ENCODE measurements around the gene SLC22A12.

The SLC22A12 gene

DNA sequence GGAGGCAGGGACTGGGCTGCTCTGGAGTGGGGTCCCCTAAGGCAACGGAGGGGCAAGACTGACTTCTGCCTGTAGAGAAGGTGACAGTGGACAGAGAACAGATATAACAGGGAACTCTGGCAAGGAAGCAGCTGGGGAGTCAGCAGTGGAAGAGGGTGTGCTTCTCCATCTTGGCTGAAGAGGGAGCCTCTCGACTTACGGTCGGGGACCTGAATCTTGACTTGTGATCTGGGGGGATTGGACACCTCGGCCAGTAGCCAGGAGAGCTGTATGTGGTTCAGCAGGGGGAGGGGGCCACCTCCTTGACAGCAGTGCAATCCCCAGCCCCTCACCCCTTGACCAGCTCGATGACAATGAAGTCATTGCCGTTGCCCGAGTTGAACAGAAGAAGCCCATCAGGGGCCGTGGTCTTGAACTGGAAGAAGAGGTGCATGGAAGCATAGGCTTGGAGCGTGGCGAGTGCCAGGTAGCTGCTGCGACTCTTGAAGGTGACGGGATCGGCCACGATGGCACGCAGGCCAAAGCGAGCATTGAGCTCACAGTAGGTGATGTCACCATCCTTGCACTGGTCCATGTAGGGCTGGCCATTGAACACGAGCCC is 60.0 kb downstream of the SLC22A12 start:
- Mint-ChIP-seq H3K9me3 (no peaks in the 10 kb centered on the region), H3K36me3 (ENCODE audit: low read depth) (no peaks in the 10 kb centered on the region), H3K27me3 (ENCODE audit: low read depth, poor library complexity) (peaks cover 56% of the 10 kb centered on the region), H3K4me3 (no peak overlapping the region), H3K27ac (no peak overlapping the region), H3K4me1 (peaks cover 40% of the 10 kb centered on the region)
- TF ChIP-seq, protein P1, sequence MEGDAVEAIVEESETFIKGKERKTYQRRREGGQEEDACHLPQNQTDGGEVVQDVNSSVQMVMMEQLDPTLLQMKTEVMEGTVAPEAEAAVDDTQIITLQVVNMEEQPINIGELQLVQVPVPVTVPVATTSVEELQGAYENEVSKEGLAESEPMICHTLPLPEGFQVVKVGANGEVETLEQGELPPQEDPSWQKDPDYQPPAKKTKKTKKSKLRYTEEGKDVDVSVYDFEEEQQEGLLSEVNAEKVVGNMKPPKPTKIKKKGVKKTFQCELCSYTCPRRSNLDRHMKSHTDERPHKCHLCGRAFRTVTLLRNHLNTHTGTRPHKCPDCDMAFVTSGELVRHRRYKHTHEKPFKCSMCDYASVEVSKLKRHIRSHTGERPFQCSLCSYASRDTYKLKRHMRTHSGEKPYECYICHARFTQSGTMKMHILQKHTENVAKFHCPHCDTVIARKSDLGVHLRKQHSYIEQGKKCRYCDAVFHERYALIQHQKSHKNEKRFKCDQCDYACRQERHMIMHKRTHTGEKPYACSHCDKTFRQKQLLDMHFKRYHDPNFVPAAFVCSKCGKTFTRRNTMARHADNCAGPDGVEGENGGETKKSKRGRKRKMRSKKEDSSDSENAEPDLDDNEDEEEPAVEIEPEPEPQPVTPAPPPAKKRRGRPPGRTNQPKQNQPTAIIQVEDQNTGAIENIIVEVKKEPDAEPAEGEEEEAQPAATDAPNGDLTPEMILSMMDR (IDR thresholded peaks at IDR 0.05): peak; percentile 51
- DNase-seq: peak; percentile 34
